Adrenal gland (tissue), 5 donors: ENCODE data around the gene MISP3.

Source experiments
- POLR2A ChIP-seq, 2 donors: fragments of 450-650 bp; IDR thresholded peaks; one replicate each; pipeline ENCODE4 v1.6.1; 2017; ENCODE audit warnings: antibody characterized with exemption in 2 of 2, mild to moderate bottlenecking in 2 of 2, moderate library complexity in 1 of 2
- TF ChIP-seq, protein P1 (sequence below), 6 experiments: fragments of 450-650 bp in 4 of 6; fragments of 200-600 bp in 2 of 6; sonication (generic) in 1 of 6; IDR thresholded peaks; 1 replicate in 5 of 6; 2 replicates in 1 of 6; pipeline versions ENCODE4 v1.5.1 to v1.8.0; 2016 to 2021; ENCODE audit warnings: antibody characterized with exemption in 6 of 6, mild to moderate bottlenecking in 2 of 6, moderate library complexity in 1 of 6
- donor health status: DM: no; HTN: no; CAD: no.

DNA sequence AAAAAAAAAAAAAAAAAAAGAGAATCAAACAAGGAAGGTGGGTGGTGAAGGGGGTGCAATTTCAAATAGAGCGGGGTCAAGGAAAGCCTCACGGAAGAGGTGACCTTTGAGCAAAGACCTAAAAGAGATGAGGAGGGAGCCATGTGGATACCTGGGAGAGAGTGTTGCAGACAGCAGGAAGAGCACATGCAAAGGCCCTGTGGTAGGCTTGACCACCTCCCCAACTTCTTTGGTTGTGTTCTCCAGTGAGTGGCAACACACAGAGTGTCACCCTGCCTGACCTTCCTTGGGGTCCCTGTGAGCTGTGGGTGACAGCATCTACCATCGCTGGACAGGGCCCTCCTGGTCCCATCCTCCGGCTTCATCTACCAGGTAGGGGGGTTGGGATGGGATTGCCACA, 22.1 kb upstream of the MISP3 start:
- TF ChIP-seq, protein P1, sequence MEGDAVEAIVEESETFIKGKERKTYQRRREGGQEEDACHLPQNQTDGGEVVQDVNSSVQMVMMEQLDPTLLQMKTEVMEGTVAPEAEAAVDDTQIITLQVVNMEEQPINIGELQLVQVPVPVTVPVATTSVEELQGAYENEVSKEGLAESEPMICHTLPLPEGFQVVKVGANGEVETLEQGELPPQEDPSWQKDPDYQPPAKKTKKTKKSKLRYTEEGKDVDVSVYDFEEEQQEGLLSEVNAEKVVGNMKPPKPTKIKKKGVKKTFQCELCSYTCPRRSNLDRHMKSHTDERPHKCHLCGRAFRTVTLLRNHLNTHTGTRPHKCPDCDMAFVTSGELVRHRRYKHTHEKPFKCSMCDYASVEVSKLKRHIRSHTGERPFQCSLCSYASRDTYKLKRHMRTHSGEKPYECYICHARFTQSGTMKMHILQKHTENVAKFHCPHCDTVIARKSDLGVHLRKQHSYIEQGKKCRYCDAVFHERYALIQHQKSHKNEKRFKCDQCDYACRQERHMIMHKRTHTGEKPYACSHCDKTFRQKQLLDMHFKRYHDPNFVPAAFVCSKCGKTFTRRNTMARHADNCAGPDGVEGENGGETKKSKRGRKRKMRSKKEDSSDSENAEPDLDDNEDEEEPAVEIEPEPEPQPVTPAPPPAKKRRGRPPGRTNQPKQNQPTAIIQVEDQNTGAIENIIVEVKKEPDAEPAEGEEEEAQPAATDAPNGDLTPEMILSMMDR (IDR thresholded peaks at IDR 0.05): no peak
- no peak for TF ChIP-seq POLR2A (IDR thresholded peaks at IDR 0.05)
